Uterus (tissue), 2 donors: Measurements from ENCODE around the gene NAV2.

Experiments
- POLR2A ChIP-seq, 2 donors: fragments of 450-650 bp; IDR thresholded peaks; one replicate each; pipeline ENCODE4 v1.6.1; 2016; ENCODE audit warnings: antibody characterized with exemption in 2 of 2, mild to moderate bottlenecking in 1 of 2, moderate library complexity in 1 of 2
- TF ChIP-seq, protein P1 (sequence below), 4 experiments: fragments of 200-600 bp in 2 of 4; fragments of 450-650 bp in 2 of 4; sonication (generic) in 2 of 4; IDR thresholded peaks; one replicate each; pipeline ENCODE4 v1.5.1; 2016 to 2019; ENCODE audit warnings: antibody characterized with exemption in 4 of 4, mild to moderate bottlenecking in 2 of 4, moderate library complexity in 1 of 4

DNA sequence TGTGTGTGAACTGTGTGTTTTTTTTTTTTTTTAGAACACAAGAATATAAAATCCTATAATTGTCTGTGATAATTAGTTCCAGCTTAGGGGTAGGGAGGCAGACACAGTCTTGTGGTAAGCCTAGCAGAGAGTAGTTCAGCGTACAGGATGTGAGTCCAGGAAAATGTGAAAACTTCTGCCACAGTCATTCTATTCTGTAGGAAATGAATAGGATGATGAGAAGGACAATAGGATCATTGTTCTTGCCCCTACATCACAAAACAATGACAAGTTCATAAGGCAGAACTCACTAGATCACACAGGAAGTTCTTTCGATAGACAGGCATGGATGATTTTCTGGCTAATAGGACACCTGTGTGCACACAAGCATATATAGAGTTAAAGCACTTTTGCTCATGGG lies 132.2 kb downstream of the NAV2 start:
- TF ChIP-seq, protein P1, sequence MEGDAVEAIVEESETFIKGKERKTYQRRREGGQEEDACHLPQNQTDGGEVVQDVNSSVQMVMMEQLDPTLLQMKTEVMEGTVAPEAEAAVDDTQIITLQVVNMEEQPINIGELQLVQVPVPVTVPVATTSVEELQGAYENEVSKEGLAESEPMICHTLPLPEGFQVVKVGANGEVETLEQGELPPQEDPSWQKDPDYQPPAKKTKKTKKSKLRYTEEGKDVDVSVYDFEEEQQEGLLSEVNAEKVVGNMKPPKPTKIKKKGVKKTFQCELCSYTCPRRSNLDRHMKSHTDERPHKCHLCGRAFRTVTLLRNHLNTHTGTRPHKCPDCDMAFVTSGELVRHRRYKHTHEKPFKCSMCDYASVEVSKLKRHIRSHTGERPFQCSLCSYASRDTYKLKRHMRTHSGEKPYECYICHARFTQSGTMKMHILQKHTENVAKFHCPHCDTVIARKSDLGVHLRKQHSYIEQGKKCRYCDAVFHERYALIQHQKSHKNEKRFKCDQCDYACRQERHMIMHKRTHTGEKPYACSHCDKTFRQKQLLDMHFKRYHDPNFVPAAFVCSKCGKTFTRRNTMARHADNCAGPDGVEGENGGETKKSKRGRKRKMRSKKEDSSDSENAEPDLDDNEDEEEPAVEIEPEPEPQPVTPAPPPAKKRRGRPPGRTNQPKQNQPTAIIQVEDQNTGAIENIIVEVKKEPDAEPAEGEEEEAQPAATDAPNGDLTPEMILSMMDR (IDR thresholded peaks at IDR 0.05), result no peak
- TF ChIP-seq POLR2A (IDR thresholded peaks at IDR 0.05), result no peak
